ENCODE measurements around the gene PPP2R3C. TPM values are rescaled to one million over a fixed set of nuclear protein-coding genes. Genes with fewer than 3 reads are reported as not detected.
A peak's percentile ranks its signal among the peaks of the same experiment; 100 is the strongest.
"Not testable (repeated sequence)": the region's sequence is repeated elsewhere in the genome, so short reads cannot be mapped to it uniquely, and the experiment has no call there.

Gene PPP2R3C
- 10 to 100 TPM; 24.4 to 24.6 TPM for total RNA-seq
- long read RNA-seq, transcript PPP2R3C-201 (13 exons, 1,839 nt): major isoform, 16 of 31 reads
- long read RNA-seq, transcript PPP2R3C-217 (12 exons, 1,846 nt): minor isoform, 5 of 31 reads
- long read RNA-seq, partial matches to known transcripts: 2 of 31 reads
- long read RNA-seq, other reads (novel, unspliced or antisense): 8 of 31 reads

- ATAC-seq: peak; percentile 94 to 96
- intact Hi-C loops (cut with DNase I): loop anchor here in 1 of 2 donors (2.0 kb wide), 1 partner anchor 75 kb away; the partner anchor contains the start of gene FAM177A1
- DNase-seq: peak; percentile 91
Measured at GRCh38 chr14:35121887-35122695, at the start of gene PPP2R3C, which contains the start of gene PRORP. Gene PPP2R3C, minus strand, starts transcription at chr14:35121990. Its CDS starts 31 bp downstream, at chr14:35121959. Gene PRORP, plus strand, starts transcription at chr14:35122552. Its CDS starts 694 bp downstream, at chr14:35123246.

- intact Hi-C loops (cut with DNase I): no loop called here
- DNase-seq (no peak), ATAC-seq (no peak)
Measured at GRCh38 chr14:35167496-35167895, 45.7 kb upstream of the PPP2R3C start.

- intact Hi-C loops (cut with DNase I): no loop called here
- ATAC-seq (no peak), DNase-seq (no peak)
Measured at GRCh38 chr14:35164849-35165248, 43.1 kb upstream of the PPP2R3C start.

- ATAC-seq: no peak
- no peak for DNase-seq
- intact Hi-C loops (cut with DNase I): no loop called here
Measured at GRCh38 chr14:35163384-35163783, 41.6 kb upstream of the PPP2R3C start.

- intact Hi-C loops (cut with DNase I): no loop called here
- no peak for ATAC-seq
- DNase-seq: no peak
Measured at GRCh38 chr14:35161231-35161630, 39.4 kb upstream of the PPP2R3C start.

- peak; percentile 55 to 93 for ATAC-seq
- intact Hi-C loops (cut with DNase I): no loop called here
Measured at GRCh38 chr14:35159742-35160409, 38.1 kb upstream of the PPP2R3C start.

GRCh38 chr14:35158951-35159653 is 37.3 kb upstream of the PPP2R3C start:
- intact Hi-C loops (cut with DNase I): no loop called here
- ATAC-seq: no peak
- no peak for DNase-seq

More at GRCh38 chr14:35159742-35160409, 38.1 kb upstream of the PPP2R3C start:
- DNase-seq: no peak

- ATAC-seq (no peak), DNase-seq (no peak)
- intact Hi-C loops (cut with DNase I): no loop called here
Measured at GRCh38 chr14:35158491-35158890, 36.7 kb upstream of the PPP2R3C start.

GRCh38 chr14:35155962-35156361 is 34.2 kb upstream of the PPP2R3C start:
- intact Hi-C loops (cut with DNase I): no loop called here
- DNase-seq: no peak
- no peak for ATAC-seq

- DNase-seq (no peak), ATAC-seq (no peak)
- intact Hi-C loops (cut with DNase I): no loop called here
Measured at GRCh38 chr14:35154016-35154415, 32.2 kb upstream of the PPP2R3C start.

GRCh38 chr14:35152531-35152930 is 30.7 kb upstream of the PPP2R3C start:
- ATAC-seq; intact Hi-C loops (cut with DNase I): not testable (repeated sequence)

GRCh38 chr14:35149239-35149638 is 27.4 kb upstream of the PPP2R3C start:
- intact Hi-C loops (cut with DNase I): no loop called here
- DNase-seq: no peak

More at GRCh38 chr14:35152531-35152930, 30.7 kb upstream of the PPP2R3C start:
- not testable (repeated sequence) for DNase-seq

GRCh38 chr14:35147711-35148110 is 25.9 kb upstream of the PPP2R3C start:
- intact Hi-C loops (cut with DNase I): no loop called here

More at GRCh38 chr14:35149239-35149638, 27.4 kb upstream of the PPP2R3C start:
- no peak for ATAC-seq

GRCh38 chr14:35147186-35147585 is 25.4 kb upstream of the PPP2R3C start:
- intact Hi-C loops (cut with DNase I): no loop called here
- DNase-seq (no peak), ATAC-seq (no peak)

More at GRCh38 chr14:35147711-35148110, 25.9 kb upstream of the PPP2R3C start:
- ATAC-seq (no peak), DNase-seq (no peak)

GRCh38 chr14:35146711-35147149 is 24.9 kb upstream of the PPP2R3C start:
- DNase-seq: no peak

GRCh38 chr14:35144029-35144428 is 22.2 kb upstream of the PPP2R3C start:
- intact Hi-C loops (cut with DNase I): loop anchor here in 1 of 2 donors (5.0 kb wide), 1 partner anchor 278 kb away; no protein-coding TSS in a partner anchor
- DNase-seq (no peak), ATAC-seq (no peak)

More at GRCh38 chr14:35146711-35147149, 24.9 kb upstream of the PPP2R3C start:
- ATAC-seq: no peak
- intact Hi-C loops (cut with DNase I): no loop called here

GRCh38 chr14:35140718-35141581 is 19.2 kb upstream of the PPP2R3C start:
- no peak for ATAC-seq
- DNase-seq: no peak
- intact Hi-C loops (cut with DNase I): loop anchor here in 1 of 2 donors (5.0 kb wide), 1 partner anchor 281 kb away; no protein-coding TSS in a partner anchor

GRCh38 chr14:35138585-35138984 is 16.8 kb upstream of the PPP2R3C start:
- intact Hi-C loops (cut with DNase I): loop anchor here in 1 of 2 donors (5.0 kb wide), 1 partner anchor 274 kb away; no protein-coding TSS in a partner anchor
- DNase-seq (no peak), ATAC-seq (no peak)
